ENCODE measurements around the gene ARMC6.
"Not testable (repeated sequence)": the region's sequence is repeated elsewhere in the genome, so short reads cannot be mapped to it uniquely, and the experiment has no call there.

ARMC6 gene

GRCh38 chr19:19022380-19022961 is 10.9 kb upstream of the ARMC6 start:
- TF ChIP-seq, protein P1, sequence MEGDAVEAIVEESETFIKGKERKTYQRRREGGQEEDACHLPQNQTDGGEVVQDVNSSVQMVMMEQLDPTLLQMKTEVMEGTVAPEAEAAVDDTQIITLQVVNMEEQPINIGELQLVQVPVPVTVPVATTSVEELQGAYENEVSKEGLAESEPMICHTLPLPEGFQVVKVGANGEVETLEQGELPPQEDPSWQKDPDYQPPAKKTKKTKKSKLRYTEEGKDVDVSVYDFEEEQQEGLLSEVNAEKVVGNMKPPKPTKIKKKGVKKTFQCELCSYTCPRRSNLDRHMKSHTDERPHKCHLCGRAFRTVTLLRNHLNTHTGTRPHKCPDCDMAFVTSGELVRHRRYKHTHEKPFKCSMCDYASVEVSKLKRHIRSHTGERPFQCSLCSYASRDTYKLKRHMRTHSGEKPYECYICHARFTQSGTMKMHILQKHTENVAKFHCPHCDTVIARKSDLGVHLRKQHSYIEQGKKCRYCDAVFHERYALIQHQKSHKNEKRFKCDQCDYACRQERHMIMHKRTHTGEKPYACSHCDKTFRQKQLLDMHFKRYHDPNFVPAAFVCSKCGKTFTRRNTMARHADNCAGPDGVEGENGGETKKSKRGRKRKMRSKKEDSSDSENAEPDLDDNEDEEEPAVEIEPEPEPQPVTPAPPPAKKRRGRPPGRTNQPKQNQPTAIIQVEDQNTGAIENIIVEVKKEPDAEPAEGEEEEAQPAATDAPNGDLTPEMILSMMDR (conservative IDR thresholded peaks at IDR 0.05; ENCODE audit: low read length): no peak
- DNase-seq (ENCODE audit: low read depth): no peak
- no peak overlapping the region for H3K4me3 ChIP-seq (ENCODE audit: low read length)

DNA sequence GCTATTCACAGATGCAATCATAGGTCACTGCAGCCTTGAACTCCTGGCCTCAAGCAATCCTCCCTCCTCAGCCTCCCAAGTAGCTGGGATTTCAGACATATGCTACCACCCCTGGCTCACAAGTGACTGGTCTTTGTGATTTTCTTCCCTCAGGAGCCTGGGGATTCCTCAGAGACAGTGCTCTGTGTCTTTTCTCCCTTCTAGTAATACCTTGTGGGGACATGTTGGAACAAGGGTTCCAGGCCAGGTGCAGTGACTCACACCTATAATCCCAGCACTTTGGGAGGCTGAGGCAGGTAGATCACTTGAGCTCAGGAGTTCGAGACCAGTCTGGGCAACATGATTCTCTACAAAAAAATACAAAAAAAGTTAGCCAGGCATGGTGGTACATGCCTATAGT is 10.0 kb upstream of the ARMC6 start:
- not testable (repeated sequence) for H3K4me3 ChIP-seq (ENCODE audit: low read length); DNase-seq (ENCODE audit: low read depth)

DNA sequence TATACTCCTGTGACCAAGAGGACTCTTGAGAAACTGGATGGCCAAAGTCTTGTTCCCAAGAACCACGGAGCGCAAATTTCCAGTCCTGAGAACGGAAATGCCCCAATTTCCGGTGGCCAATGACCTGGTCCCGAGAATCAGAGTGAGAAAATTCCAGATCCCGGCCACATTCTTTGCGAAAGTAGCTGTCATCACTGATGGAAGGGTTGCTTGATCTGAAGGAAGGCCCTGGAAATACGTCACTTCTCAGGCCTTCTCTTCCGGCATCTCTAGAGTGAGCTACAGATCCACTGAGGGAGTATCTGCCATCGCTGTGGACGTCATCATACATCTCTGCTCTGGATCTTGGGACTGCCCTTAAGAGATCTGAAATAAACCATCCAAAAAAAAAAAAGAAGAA is 7.5 kb upstream of the ARMC6 start:
- H3K4me3 ChIP-seq (ENCODE audit: low read length): no peak overlapping the region
- TF ChIP-seq, protein P1 (conservative IDR thresholded peaks at IDR 0.05; ENCODE audit: low read length): no peak
- DNase-seq (ENCODE audit: low read depth): no peak

GRCh38 chr19:19026299-19026971 is 7.0 kb upstream of the ARMC6 start:
- DNase-seq (ENCODE audit: low read depth): no peak

DNA sequence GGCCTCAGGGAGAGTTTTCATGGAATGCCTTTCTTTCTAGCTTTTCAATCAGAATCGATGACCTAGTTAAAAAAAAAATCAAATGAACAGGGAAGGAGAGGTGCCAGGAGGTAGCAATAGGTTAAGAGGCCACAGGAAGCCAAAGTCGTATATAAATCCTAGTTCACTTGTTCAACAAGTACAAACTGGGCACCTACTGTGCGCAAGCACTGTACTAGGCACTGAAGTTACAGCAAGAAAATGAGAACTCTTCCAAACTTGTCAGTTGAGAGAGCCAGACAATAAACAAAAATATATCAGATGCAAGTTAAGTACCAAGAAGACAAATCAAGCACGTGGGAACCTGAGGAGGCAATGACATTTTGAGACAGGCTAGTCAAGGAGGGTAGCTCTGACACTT is 6.2 kb upstream of the ARMC6 start:
- TF ChIP-seq, protein P1 (conservative IDR thresholded peaks at IDR 0.05; ENCODE audit: low read length): no peak
- H3K4me3 ChIP-seq (ENCODE audit: low read length): no peak overlapping the region
- no peak for DNase-seq (ENCODE audit: low read depth)

More at GRCh38 chr19:19026299-19026971, 7.0 kb upstream of the ARMC6 start:
- TF ChIP-seq, protein P1 (conservative IDR thresholded peaks at IDR 0.05; ENCODE audit: low read length): no peak; the same call in 1 of the 2 replicates
- H3K4me3 ChIP-seq (ENCODE audit: low read length): no peak overlapping the region

DNA sequence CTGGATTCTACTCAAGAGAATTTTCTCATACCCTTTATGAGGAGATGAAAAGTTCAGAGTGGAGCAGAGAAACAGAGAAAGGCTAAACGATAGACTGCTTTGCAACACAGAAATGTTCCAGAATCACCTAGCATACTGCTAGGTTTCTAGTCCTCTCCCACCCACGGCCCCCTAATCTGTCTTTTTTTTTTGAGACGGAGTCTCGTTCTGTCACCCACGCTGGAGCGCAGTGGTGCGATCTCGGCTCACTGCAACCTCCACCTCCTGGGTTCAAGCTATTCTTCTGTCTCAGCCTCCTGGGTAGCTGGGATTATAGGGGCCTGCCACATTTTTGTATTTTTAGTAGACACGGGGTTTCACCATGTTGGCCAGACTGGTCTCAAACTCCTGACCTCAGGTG is 4.9 kb upstream of the ARMC6 start:
- DNase-seq (ENCODE audit: low read depth): no peak
- H3K4me3 ChIP-seq (ENCODE audit: low read length): no peak overlapping the region
- TF ChIP-seq, protein P1 (conservative IDR thresholded peaks at IDR 0.05; ENCODE audit: low read length): no peak

DNA sequence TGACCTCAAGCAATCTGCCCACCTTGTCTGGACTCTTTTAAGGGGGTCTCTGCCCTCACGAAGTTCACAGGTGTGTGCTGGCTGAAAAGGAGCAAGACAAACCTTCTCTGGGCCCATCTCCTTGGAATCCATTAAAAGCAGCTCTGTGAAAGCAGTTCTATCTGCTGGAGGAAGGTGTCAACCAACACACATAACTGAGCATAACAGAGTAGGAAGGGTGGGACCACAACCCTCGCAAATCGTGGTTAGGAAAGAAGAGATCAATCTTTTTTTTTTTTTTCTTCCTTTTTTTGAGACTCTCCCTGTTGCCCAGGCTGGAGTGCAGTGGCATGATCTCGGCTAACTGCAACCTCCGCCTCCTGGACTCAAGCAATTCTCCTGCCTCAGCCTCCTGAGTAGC is 1.5 kb upstream of the ARMC6 start:
- TF ChIP-seq, protein P1 (conservative IDR thresholded peaks at IDR 0.05; ENCODE audit: low read length): no peak
- H3K4me3 ChIP-seq (ENCODE audit: low read length): peak overlapping the region; percentile 83
- DNase-seq (ENCODE audit: low read depth): no peak
